GM12873 (cell line): Measurements from ENCODE around the gene EXT2.

Experiments
- CTCF ChIP-seq: IDR thresholded peaks from 2 replicates; pipeline ENCODE4 v1.5.1; 2012; ENCODE audit warnings: low read depth, mild to moderate bottlenecking, moderate library complexity, low read length, control low read depth; ENCODE audit not compliant: insufficient read depth; ENCODE audit errors: missing control alignments

EXT2 gene

GRCh38 chr11:44274404-44274803 lies 178.9 kb downstream of the EXT2 start:
- TF ChIP-seq CTCF = no peak

GRCh38 chr11:44275241-44275640 lies 179.8 kb downstream of the EXT2 start:
- no peak for TF ChIP-seq CTCF

DNA sequence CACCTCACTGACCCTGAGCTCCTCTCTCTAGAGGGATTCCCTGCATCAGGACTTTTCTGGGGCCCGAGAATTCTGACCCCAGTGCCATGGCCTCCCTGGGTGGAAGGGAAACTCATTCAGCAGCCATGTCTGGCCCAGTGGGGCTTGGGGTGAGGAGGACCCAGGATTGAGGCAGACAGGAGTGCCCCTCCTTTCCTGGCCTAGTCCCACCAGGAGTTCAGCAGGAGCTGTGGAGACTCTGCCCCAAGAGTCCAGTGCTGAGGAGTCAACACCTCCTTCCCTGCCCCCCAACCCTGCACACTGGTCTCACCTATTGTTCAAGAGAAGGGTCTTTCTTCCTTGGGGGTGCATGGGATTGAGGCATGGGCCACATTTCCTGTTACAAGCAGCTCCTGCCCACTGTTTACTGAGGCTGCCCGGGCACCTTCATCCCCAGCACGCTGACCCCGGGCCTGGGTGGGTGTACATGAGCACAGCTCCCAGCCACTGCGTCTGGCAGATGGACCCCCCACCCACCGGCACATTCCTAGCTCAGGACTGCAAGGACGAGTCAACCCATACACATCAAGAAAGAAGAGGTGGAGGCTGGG lies 180.6 kb downstream of the EXT2 start:
- no peak for TF ChIP-seq CTCF

DNA sequence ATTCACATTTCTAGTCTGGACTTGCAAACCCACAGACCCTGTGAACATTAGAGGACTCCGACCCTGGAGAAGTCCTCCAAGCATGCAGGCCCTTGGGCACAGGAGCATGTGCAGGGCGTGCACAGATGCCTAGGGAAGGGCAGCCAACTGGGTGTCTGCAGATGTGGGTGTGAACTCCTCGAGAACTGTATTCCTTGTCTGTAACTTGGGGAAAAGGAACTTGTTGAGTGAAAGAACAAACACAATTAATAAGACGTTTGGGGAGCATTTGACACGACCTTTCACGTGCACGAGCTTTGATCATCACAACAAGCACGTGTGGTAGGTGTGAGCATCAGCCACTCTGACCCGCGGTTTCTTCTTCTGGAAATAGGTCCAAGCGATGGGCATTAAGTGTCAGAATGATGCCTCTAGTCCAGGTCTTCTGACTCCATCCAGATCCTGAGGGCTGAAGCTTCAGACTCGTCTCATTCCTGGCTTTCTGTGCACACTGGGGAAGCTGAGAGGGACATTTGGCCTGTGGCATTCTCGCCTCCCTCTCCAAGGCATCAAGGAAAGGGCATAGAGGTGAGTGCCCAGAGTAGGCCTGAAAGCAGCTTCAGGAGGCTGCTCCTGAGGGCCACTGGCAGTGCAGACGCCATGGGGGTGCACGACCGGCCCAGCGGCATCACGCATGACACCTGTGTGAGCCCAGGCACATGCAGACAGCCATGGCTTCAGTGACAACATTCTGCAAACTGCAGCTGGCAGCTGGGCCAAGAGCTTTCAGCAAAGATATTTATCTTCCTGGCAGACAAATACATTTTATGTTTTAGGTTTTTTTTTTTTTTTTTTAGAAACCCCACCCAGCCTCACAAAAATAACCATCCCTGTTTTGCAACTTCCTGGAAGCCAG lies 182.0 kb downstream of the EXT2 start:
- TF ChIP-seq CTCF = no peak

GRCh38 chr11:44279483-44279882 lies 184.0 kb downstream of the EXT2 start:
- TF ChIP-seq CTCF = no peak

DNA sequence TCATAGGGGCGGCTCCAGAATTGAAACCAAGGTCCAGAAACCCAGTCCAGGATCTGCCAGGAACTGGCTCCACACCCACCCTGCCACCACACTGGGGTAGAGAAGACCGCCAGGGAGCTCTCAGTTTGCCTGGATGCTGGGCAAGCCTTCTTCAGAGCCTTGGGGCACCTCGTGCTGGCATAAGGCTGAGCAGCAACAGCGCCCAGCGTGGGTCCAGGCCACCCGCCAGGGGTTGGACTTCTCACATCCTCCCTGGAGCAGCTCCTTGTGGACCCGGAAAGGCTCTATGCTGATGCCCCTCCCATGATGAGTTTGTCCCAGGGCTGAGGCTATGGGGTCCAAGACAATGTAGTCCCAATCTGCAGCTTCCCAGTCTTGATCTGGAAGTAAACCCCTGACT lies 184.8 kb downstream of the EXT2 start:
- no peak for TF ChIP-seq CTCF

- TF ChIP-seq CTCF = no peak
Measured at GRCh38 chr11:44281151-44281550, 185.7 kb downstream of the EXT2 start.
